Parathyroid adenoma (tissue), 2 donors: ENCODE measurements around the gene MYO5B.

Experiments
- H2AFZ ChIP-seq: fragments of 300-600 bp; sonication (generic); one replicate; pipeline ENCODE4 v1.7.0; 2017; ENCODE audit warnings: antibody characterized with exemption, mild to moderate bottlenecking
- H3K27ac ChIP-seq: fragments of 300-600 bp; sonication (generic); one replicate; pipeline ENCODE4 v1.7.0; 2017
- H3K27me3 ChIP-seq: fragments of 300-600 bp; sonication (generic); one replicate; pipeline ENCODE4 v1.7.0; 2017; ENCODE audit warnings: low read length; ENCODE audit not compliant: control insufficient read depth, insufficient read depth
- H3K36me3 ChIP-seq: fragments of 300-600 bp; sonication (generic); one replicate; pipeline ENCODE4 v1.7.0; 2017; ENCODE audit warnings: low read length; ENCODE audit not compliant: control insufficient read depth, insufficient read depth
- H3K4me1 ChIP-seq: fragments of 300-600 bp; sonication (generic); one replicate; pipeline ENCODE4 v1.7.0; 2017; ENCODE audit warnings: control low read depth
- H3K4me2 ChIP-seq: fragments of 300-600 bp; sonication (generic); one replicate; pipeline ENCODE4 v1.7.0; 2017; ENCODE audit warnings: low read length
- H3K4me3 ChIP-seq: fragments of 300-600 bp; sonication (generic); one replicate; pipeline ENCODE4 v1.7.0; 2017; ENCODE audit warnings: low read depth, low read length
- H3K79me2 ChIP-seq: fragments of 300-600 bp; sonication (generic); one replicate; pipeline ENCODE4 v1.7.0; 2017; ENCODE audit warnings: control low read depth
- H3K9ac ChIP-seq: fragments of 300-600 bp; sonication (generic); one replicate; pipeline ENCODE4 v1.7.0; 2017; ENCODE audit warnings: mild to moderate bottlenecking
- H3K9me3 ChIP-seq: fragments of 300-600 bp; sonication (generic); one replicate; pipeline ENCODE4 v1.7.0; 2017; ENCODE audit warnings: low read length; ENCODE audit not compliant: control insufficient read depth
- CTCF ChIP-seq: fragments of 300-600 bp; sonication (generic); IDR thresholded peaks from one replicate; pipeline ENCODE4 v1.7.0; 2017; ENCODE audit warnings: antibody characterized with exemption, mild to moderate bottlenecking
- donor health status: primary hyperparathyroidism.

MYO5B gene

GRCh38 chr18:50119296-50119695, 75.7 kb downstream of the MYO5B start:
- no peak for TF ChIP-seq CTCF
- H2AFZ ChIP-seq = no peak overlapping the region
- no peak overlapping the region for H3K27ac ChIP-seq
- no peak overlapping the region for H3K4me2 ChIP-seq
- no peaks in the 10 kb centered on the region for H3K27me3 ChIP-seq
- H3K9me3 ChIP-seq = no peaks in the 10 kb centered on the region
- no peak overlapping the region for H3K9ac ChIP-seq
- H3K4me3 ChIP-seq = no peak overlapping the region
- peaks cover 17% of the 10 kb centered on the region for H3K79me2 ChIP-seq
- no peaks in the 10 kb centered on the region for H3K36me3 ChIP-seq
- H3K4me1 ChIP-seq = no peaks in the 10 kb centered on the region

GRCh38 chr18:50117863-50118262, 77.1 kb downstream of the MYO5B start:
- peaks cover 5% of the 10 kb centered on the region for H3K4me1 ChIP-seq
- no peak overlapping the region for H3K27ac ChIP-seq
- no peak overlapping the region for H2AFZ ChIP-seq
- no peak for TF ChIP-seq CTCF
- H3K9ac ChIP-seq = no peak overlapping the region
- H3K79me2 ChIP-seq = peaks cover 15% of the 10 kb centered on the region
- no peaks in the 10 kb centered on the region for H3K27me3 ChIP-seq
- H3K36me3 ChIP-seq = no peaks in the 10 kb centered on the region
- no peak overlapping the region for H3K4me3 ChIP-seq
- no peaks in the 10 kb centered on the region for H3K9me3 ChIP-seq
- no peak overlapping the region for H3K4me2 ChIP-seq

GRCh38 chr18:50115095-50115494, 79.9 kb downstream of the MYO5B start:
- Histone ChIP-seq H3K27ac (no peak overlapping the region), H3K4me1 (peaks cover 5% of the 10 kb centered on the region), H2AFZ (no peak overlapping the region), H3K4me2 (no peak overlapping the region), H3K9ac (no peak overlapping the region), H3K27me3 (no peaks in the 10 kb centered on the region), H3K4me3 (no peak overlapping the region), H3K36me3 (no peaks in the 10 kb centered on the region), H3K9me3 (no peaks in the 10 kb centered on the region), H3K79me2 (peaks cover 18% of the 10 kb centered on the region)
- TF ChIP-seq CTCF = no peak

- no peaks in the 10 kb centered on the region for H3K27me3 ChIP-seq
- no peaks in the 10 kb centered on the region for H3K36me3 ChIP-seq
- no peak overlapping the region for H3K4me2 ChIP-seq
- no peak overlapping the region for H3K27ac ChIP-seq
- no peaks in the 10 kb centered on the region for H3K9me3 ChIP-seq
- H3K9ac ChIP-seq = no peak overlapping the region
- H3K4me1 ChIP-seq = peaks cover 5% of the 10 kb centered on the region
- TF ChIP-seq CTCF = no peak
- H3K79me2 ChIP-seq = peaks cover 22% of the 10 kb centered on the region
- no peak overlapping the region for H3K4me3 ChIP-seq
- no peak overlapping the region for H2AFZ ChIP-seq
Observed at GRCh38 chr18:50114448-50114847, 80.5 kb downstream of the MYO5B start.

GRCh38 chr18:50113726-50114125, 81.2 kb downstream of the MYO5B start:
- H3K79me2 ChIP-seq = peaks cover 19% of the 10 kb centered on the region
- no peak for TF ChIP-seq CTCF
- H3K36me3 ChIP-seq = no peaks in the 10 kb centered on the region
- H3K27ac ChIP-seq = no peak overlapping the region
- no peaks in the 10 kb centered on the region for H3K27me3 ChIP-seq
- H3K9ac ChIP-seq = no peak overlapping the region
- H3K4me2 ChIP-seq = no peak overlapping the region
- no peak overlapping the region for H3K4me3 ChIP-seq
- no peak overlapping the region for H2AFZ ChIP-seq
- H3K4me1 ChIP-seq = peaks cover 5% of the 10 kb centered on the region
- H3K9me3 ChIP-seq = no peaks in the 10 kb centered on the region
